Fibroblast of lung (primary cell): Measurements from ENCODE around the gene CRYBA4. TPM values are rescaled to one million over a fixed set of nuclear protein-coding genes. Genes with fewer than 3 reads are reported as not detected.

Source experiments
- DNase-seq, 2 donors: peaks; one replicate each; pipeline versions ENCODE4 v3.0.0 to v3.0.0-alpha.2; 2010; ENCODE audit warnings: low read depth in 2 of 2
- H2AFZ ChIP-seq: 2 replicates; pipeline ENCODE4 v1.5.1; 2012; ENCODE audit warnings: low read length, control low read depth, inconsistent platforms
- H3K27ac ChIP-seq: 2 replicates; pipeline ENCODE4 v1.5.1; 2011; ENCODE audit warnings: low read length, control low read depth; ENCODE audit not compliant: insufficient read depth
- H3K27me3 ChIP-seq: 2 replicates; pipeline ENCODE4 v1.5.1; 2011; ENCODE audit warnings: mild to moderate bottlenecking, low read length; ENCODE audit not compliant: control insufficient read depth, insufficient read depth
- H3K36me3 ChIP-seq: 2 replicates; pipeline ENCODE4 v1.5.1; 2011; ENCODE audit warnings: low read length; ENCODE audit not compliant: control insufficient read depth, insufficient read depth
- H3K4me1 ChIP-seq: 2 replicates; pipeline ENCODE4 v1.5.1; 2011; ENCODE audit warnings: low read length; ENCODE audit not compliant: control insufficient read depth, insufficient read depth; ENCODE audit errors: extremely low read depth
- H3K4me2 ChIP-seq: 2 replicates; pipeline ENCODE4 v1.5.1; 2011; ENCODE audit warnings: low read length, control low read depth; ENCODE audit not compliant: insufficient read depth; ENCODE audit errors: extremely low read depth
- H3K4me3 ChIP-seq, 4 experiments: fragments of 200-600 bp in 1 of 4; sonication (generic) in 1 of 4; replicated peaks in 1 of 4; 2 replicates each; pipeline ENCODE4 v1.5.1; 2011 to 2016; ENCODE audit warnings: low read length in 4 of 4, low read depth in 3 of 4, mild to moderate bottlenecking in 3 of 4, control low read depth in 2 of 4, inconsistent platforms in 1 of 4, mixed read lengths in 1 of 4; ENCODE audit not compliant: insufficient read depth in 1 of 4; ENCODE audit errors: control extremely low read depth in 1 of 4
- H3K79me2 ChIP-seq: 2 replicates; pipeline ENCODE4 v1.5.1; 2012; ENCODE audit warnings: mild to moderate bottlenecking, low read length, inconsistent platforms; ENCODE audit not compliant: control insufficient read depth, insufficient read depth
- H3K9ac ChIP-seq: 2 replicates; pipeline ENCODE4 v1.5.1; 2011; ENCODE audit warnings: mild to moderate bottlenecking, low read length, control low read depth; ENCODE audit not compliant: insufficient read depth
- H3K9me3 ChIP-seq: 2 replicates; pipeline ENCODE4 v1.5.1; 2012; ENCODE audit warnings: low read depth, low read length; ENCODE audit not compliant: control insufficient read depth, insufficient read depth
- H4K20me1 ChIP-seq: 2 replicates; pipeline ENCODE4 v1.5.1; 2011; ENCODE audit warnings: low read length; ENCODE audit not compliant: control insufficient read depth, insufficient read depth; ENCODE audit errors: extremely low read depth
- CTCF ChIP-seq, 2 donors: IDR thresholded peaks in 1 of 2; conservative IDR thresholded peaks in 1 of 2; 1 replicate in 1 of 2; 2 replicates in 1 of 2; pipeline ENCODE4 v1.5.1; 2011 to 2012; ENCODE audit warnings: low read length in 2 of 2, control low read depth in 1 of 2, inconsistent platforms in 1 of 2, low read depth in 1 of 2, mild to moderate bottlenecking in 1 of 2
- EZH2 ChIP-seq: IDR thresholded peaks from 2 replicates; pipeline ENCODE4 v1.5.1; 2012; ENCODE audit warnings: low read length, control low read depth, mild to moderate bottlenecking; ENCODE audit errors: missing control alignments
- polyA plus RNA-seq, 2 donors: library from polyadenylated mRNA; depleted of rRNA in 1 of 2; stranded (reverse) in 1 of 2; unstranded in 1 of 2; fragments of >200 nt; gene quantifications; 2 replicates each; pipeline ENCODE4 v1.2.1, GENCODE V29; 2011 to 2012; ENCODE audit warnings: missing spikeins in 1 of 2
- total RNA-seq: library from RNA; depleted of rRNA; stranded (reverse); fragments of >200 nt; gene quantifications from 2 replicates; pipeline ENCODE4 v1.2.1, GENCODE V29; 2014

CRYBA4 gene
- total and polyA plus RNA-seq, 2 donors (not counting 1 experiment from before 2014, with no cell fraction given): not detected

- no peak overlapping the region for H3K4me3 ChIP-seq
- H3K36me3 ChIP-seq: no peaks in the 10 kb centered on the region
- DNase-seq: no peak
- H3K4me2 ChIP-seq: no peak overlapping the region
- H3K9ac ChIP-seq: no peak overlapping the region
- H4K20me1 ChIP-seq: no peaks in the 10 kb centered on the region
- no peak overlapping the region for H3K27ac ChIP-seq
- H3K4me1 ChIP-seq: no peaks in the 10 kb centered on the region
- H2AFZ ChIP-seq: no peak overlapping the region
- TF ChIP-seq EZH2 (no peak), CTCF (conservative IDR thresholded peaks at IDR 0.05 in 1 of 2, IDR thresholded peaks at IDR 0.05 in 1 of 2; ENCODE audit: low read depth in 1 of 2, low read length in 2 of 2) (no peak)
- no peaks in the 10 kb centered on the region for H3K9me3 ChIP-seq
- peaks cover 6% of the 10 kb centered on the region for H3K27me3 ChIP-seq
- H3K79me2 ChIP-seq: no peaks in the 10 kb centered on the region
Measured at GRCh38 chr22:26624803-26625202, 3.0 kb downstream of the CRYBA4 start.

GRCh38 chr22:26629988-26630761 lies 8.4 kb downstream of the CRYBA4 start:
- H3K27ac ChIP-seq: no peak overlapping the region
- H3K9ac ChIP-seq: no peak overlapping the region
- H3K4me1 ChIP-seq: no peaks in the 10 kb centered on the region
- no peak overlapping the region for H2AFZ ChIP-seq
- no peak for DNase-seq
- H4K20me1 ChIP-seq: no peaks in the 10 kb centered on the region
- H3K27me3 ChIP-seq: no peaks in the 10 kb centered on the region
- H3K4me2 ChIP-seq: no peak overlapping the region
- no peaks in the 10 kb centered on the region for H3K36me3 ChIP-seq
- H3K9me3 ChIP-seq: no peaks in the 10 kb centered on the region
- TF ChIP-seq CTCF (conservative IDR thresholded peaks at IDR 0.05 in 1 of 2, IDR thresholded peaks at IDR 0.05 in 1 of 2; ENCODE audit: low read depth in 1 of 2, low read length in 2 of 2) (no peak), EZH2 (no peak)
- H3K4me3 ChIP-seq: no peak overlapping the region
- H3K79me2 ChIP-seq: no peaks in the 10 kb centered on the region

- no peak overlapping the region for H3K27ac ChIP-seq
- TF ChIP-seq EZH2 (no peak), CTCF (conservative IDR thresholded peaks at IDR 0.05 in 1 of 2, IDR thresholded peaks at IDR 0.05 in 1 of 2; ENCODE audit: low read depth in 1 of 2, low read length in 2 of 2) (no peak)
- no peaks in the 10 kb centered on the region for H3K27me3 ChIP-seq
- H4K20me1 ChIP-seq: no peaks in the 10 kb centered on the region
- no peak overlapping the region for H2AFZ ChIP-seq
- H3K9me3 ChIP-seq: no peaks in the 10 kb centered on the region
- no peak for DNase-seq
- H3K79me2 ChIP-seq: no peaks in the 10 kb centered on the region
- H3K4me2 ChIP-seq: no peak overlapping the region
- H3K4me1 ChIP-seq: no peaks in the 10 kb centered on the region
- no peaks in the 10 kb centered on the region for H3K36me3 ChIP-seq
- H3K9ac ChIP-seq: no peak overlapping the region
- H3K4me3 ChIP-seq: no peak overlapping the region
Measured at GRCh38 chr22:26631282-26631681, 9.5 kb downstream of the CRYBA4 start.
